NCI-H748 (cell line): Measurements from ENCODE around the gene BCAN.

Source experiments
- DNase-seq: peaks from one replicate; lab custom pipeline; 2025; ENCODE audit not compliant: unreplicated experiment; lab: John Stamatoyannopoulos, UW

BCAN gene

GRCh38 chr1:156676114-156676819 lies 34.4 kb downstream of the BCAN start:
- DNase-seq, result no peak

GRCh38 chr1:156676820-156677615 lies 35.1 kb downstream of the BCAN start, which contains the start of gene NES:
TSS of gene NES (minus strand) at chr1:156677407. CDS start at chr1:156677264, 143 bp downstream.
- DNase-seq, result peak; percentile 76

GRCh38 chr1:156677616-156678596 lies 36.0 kb downstream of the BCAN start:
- DNase-seq, result peak; percentile 78

- no peak for DNase-seq
Observed at GRCh38 chr1:156680056-156680455, 38.1 kb downstream of the BCAN start.

GRCh38 chr1:156681196-156681960 lies 39.5 kb downstream of the BCAN start:
- DNase-seq, result no peak

GRCh38 chr1:156682166-156682890 lies 40.4 kb downstream of the BCAN start:
- no peak for DNase-seq

- DNase-seq, result no peak
Observed at GRCh38 chr1:156684227-156684782, 42.4 kb downstream of the BCAN start.

- DNase-seq, result peak; percentile 82
Observed at GRCh38 chr1:156689035-156689952, 47.4 kb downstream of the BCAN start.

- DNase-seq, result peak; percentile 24
Observed at GRCh38 chr1:156689953-156690674, 48.2 kb downstream of the BCAN start.

- no peak for DNase-seq
Observed at GRCh38 chr1:156690675-156691036, 48.7 kb downstream of the BCAN start.

GRCh38 chr1:156691191-156691590 lies 49.3 kb downstream of the BCAN start:
- DNase-seq, result no peak

GRCh38 chr1:156691665-156692440 lies 49.9 kb downstream of the BCAN start:
- DNase-seq, result no peak

- no peak for DNase-seq
Observed at GRCh38 chr1:156692441-156692924, 50.6 kb downstream of the BCAN start.

- DNase-seq, result peak; percentile 81
Observed at GRCh38 chr1:156692925-156693847, 51.3 kb downstream of the BCAN start.

- no peak for DNase-seq
Observed at GRCh38 chr1:156693848-156694689, 52.2 kb downstream of the BCAN start.
